IMR-90 (cell line): ENCODE measurements around the gene VGLL1. TPM values are rescaled to one million over a fixed set of nuclear protein-coding genes. Genes with fewer than 3 reads are reported as not detected.

Experiments
- ATAC-seq: fragments of 200-7000 bp; cut with Tn5 transposase; 2 replicates; pipeline ENCODE4 v1.9.1; 2020; ENCODE audit warnings: low read depth, mild to moderate bottlenecking, moderate library complexity
- BruUV-seq: library from RNA; stranded (reverse); fragments of 400-500 nt; replicated peaks from 2 replicates; lab custom pipeline; 2021; lab: Mats Ljungman, UMichigan
- CTCF ChIA-PET: fragments of 300-600 bp; formaldehyde crosslinking; extraction: SDS; loops from one replicate; lab custom pipeline; 2021; ENCODE audit warnings: antibody characterized with exemption; lab: Yijun Ruan, JAX
- POLR2A ChIA-PET: fragments of 300-600 bp; sonication (Branson Sonifier 250); formaldehyde crosslinking; loops from one replicate; lab custom pipeline; 2022; ENCODE audit warnings: antibody characterized with exemption; ENCODE audit not compliant: unreplicated experiment; lab: Charles Lee
- DNase-seq: peaks from one replicate; pipeline ENCODE4 v3.0.0; 2013
- H2AFZ ChIP-seq: replicated peaks from 2 replicates; pipeline ENCODE3; 2013; ENCODE audit warnings: low read length, mild to moderate bottlenecking; ENCODE audit not compliant: poor library complexity
- H2AK5ac ChIP-seq: 2 replicates; pipeline ENCODE4 v1.6.1; 2013; ENCODE audit warnings: low read depth, low read length, inconsistent platforms
- H2AK9ac ChIP-seq: replicated peaks from 2 replicates; pipeline ENCODE3; 2013; ENCODE audit warnings: mild to moderate bottlenecking, low read depth, low read length, moderate library complexity; ENCODE audit not compliant: poor library complexity
- H2BK120ac ChIP-seq: 2 replicates; pipeline ENCODE4 v1.6.1; 2013; ENCODE audit warnings: low read depth, low read length, inconsistent platforms
- H2BK15ac ChIP-seq: 3 replicates; pipeline ENCODE4 v1.6.1; 2013; ENCODE audit warnings: low read depth, low read length, inconsistent platforms
- H2BK20ac ChIP-seq: 2 replicates; pipeline ENCODE4 v1.6.1; 2013; ENCODE audit warnings: low read depth, mild to moderate bottlenecking, inconsistent platforms, low read length, moderate library complexity
- H2BK5ac ChIP-seq: 2 replicates; pipeline ENCODE4 v1.6.1; 2013; ENCODE audit warnings: mild to moderate bottlenecking, low read depth, low read length, inconsistent platforms; ENCODE audit not compliant: poor library complexity, severe bottlenecking
- H3K14ac ChIP-seq: replicated peaks from 2 replicates; pipeline ENCODE4 v1.6.1; 2013; ENCODE audit warnings: low read depth, low read length, inconsistent platforms
- H3K18ac ChIP-seq: 2 replicates; pipeline ENCODE4 v1.6.1; 2013; ENCODE audit warnings: low read depth, low read length, control low read depth
- H3K23ac ChIP-seq: 2 replicates; pipeline ENCODE4 v1.6.1; 2013; ENCODE audit warnings: low read depth, low read length, inconsistent platforms
- H3K27ac ChIP-seq: 2 replicates; pipeline ENCODE4 v1.5.1; 2013; ENCODE audit warnings: mild to moderate bottlenecking, control low read depth, low read length; ENCODE audit not compliant: insufficient read depth
- H3K27me3 ChIP-seq: 2 replicates; pipeline ENCODE4 v1.6.1; 2013; ENCODE audit warnings: low read length; ENCODE audit not compliant: control insufficient read depth, insufficient read depth
- H3K36me3 ChIP-seq: 2 replicates; pipeline ENCODE4 v1.6.1; 2013; ENCODE audit warnings: low read length, mixed read lengths; ENCODE audit not compliant: control insufficient read depth, insufficient read depth
- H3K4ac ChIP-seq: 2 replicates; pipeline ENCODE4 v1.6.1; 2013; ENCODE audit warnings: low read depth, low read length, inconsistent platforms
- H3K4me1 ChIP-seq: 2 replicates; pipeline ENCODE4 v1.6.1; 2013; ENCODE audit warnings: low read length, mixed read lengths; ENCODE audit not compliant: control insufficient read depth, insufficient read depth
- H3K4me2 ChIP-seq: 2 replicates; pipeline ENCODE4 v1.6.1; 2013; ENCODE audit warnings: low read depth, mild to moderate bottlenecking, control low read depth, low read length, moderate library complexity
- H3K4me3 ChIP-seq: 2 replicates; pipeline ENCODE4 v1.5.1; 2013; ENCODE audit warnings: low read depth, mild to moderate bottlenecking, control low read depth, low read length, moderate library complexity; ENCODE audit not compliant: insufficient read depth
- H3K56ac ChIP-seq: 2 replicates; pipeline ENCODE4 v1.6.1; 2013; ENCODE audit warnings: low read length, inconsistent platforms; ENCODE audit not compliant: insufficient read depth; ENCODE audit errors: extremely low read depth
- H3K79me1 ChIP-seq, 2 experiments: 2 replicates each; pipeline ENCODE4 v1.6.1; 2013; ENCODE audit warnings: low read length in 2 of 2, inconsistent platforms in 1 of 2, low read depth in 1 of 2
- H3K9ac ChIP-seq: 2 replicates; pipeline ENCODE4 v1.6.1; 2013; ENCODE audit warnings: low read depth, low read length, control low read depth
- H3K9me1 ChIP-seq: 2 replicates; pipeline ENCODE4 v1.6.1; 2013; ENCODE audit warnings: low read length, inconsistent platforms; ENCODE audit not compliant: insufficient read depth
- H3K9me3 ChIP-seq: 2 replicates; pipeline ENCODE4 v1.6.1; 2013; ENCODE audit warnings: low read length; ENCODE audit not compliant: control insufficient read depth, insufficient read depth
- H4K20me1 ChIP-seq: 2 replicates; pipeline ENCODE4 v1.6.1; 2013; ENCODE audit warnings: low read length, inconsistent platforms; ENCODE audit not compliant: insufficient read depth
- H4K5ac ChIP-seq: 2 replicates; pipeline ENCODE4 v1.6.1; 2013; ENCODE audit warnings: mild to moderate bottlenecking, low read depth, low read length, control low read depth
- H4K8ac ChIP-seq, 2 experiments: 2 replicates each; pipeline ENCODE4 v1.6.1; 2013; ENCODE audit warnings: low read depth in 2 of 2, low read length in 2 of 2, control low read depth in 1 of 2, inconsistent platforms in 1 of 2
- H4K91ac ChIP-seq: 2 replicates; pipeline ENCODE4 v1.6.1; 2013; ENCODE audit warnings: low read depth, low read length, inconsistent platforms; ENCODE audit not compliant: insufficient read depth
- BHLHE40 ChIP-seq: fragments of 150-350 bp; IDR thresholded peaks from 2 replicates; pipeline ENCODE4 v1.6.1; 2016; ENCODE audit warnings: mild to moderate bottlenecking, low read depth, low read length
- CEBPB ChIP-seq: IDR thresholded peaks from 2 replicates; pipeline ENCODE4 v1.6.1; 2012; ENCODE audit warnings: low read depth, low read length, improper control_type of control experiment
- CHD1 ChIP-seq: IDR thresholded peaks from 2 replicates; pipeline ENCODE4 v1.6.1; 2012; ENCODE audit warnings: low read depth, low read length, improper control_type of control experiment
- FOS ChIP-seq: fragments of 150-350 bp; IDR thresholded peaks from 2 replicates; pipeline ENCODE4 v1.6.1; 2016; ENCODE audit warnings: low read depth, low read length
- MAFK ChIP-seq: IDR thresholded peaks from 2 replicates; pipeline ENCODE4 v1.6.1; 2012; ENCODE audit warnings: low read depth, low read length, improper control_type of control experiment
- MAZ ChIP-seq: IDR thresholded peaks from 2 replicates; pipeline ENCODE4 v1.6.1; 2012; ENCODE audit warnings: low read depth, mild to moderate bottlenecking, low read length, improper control_type of control experiment, moderate library complexity, borderline replicate concordance
- MXI1 ChIP-seq: IDR thresholded peaks from 2 replicates; pipeline ENCODE4 v1.6.1; 2012; ENCODE audit warnings: low read depth, mild to moderate bottlenecking, low read length, moderate library complexity, borderline replicate concordance
- NFE2L2 ChIP-seq: fragments of 150-350 bp; IDR thresholded peaks from 2 replicates; pipeline ENCODE4 v1.6.1; 2016; ENCODE audit warnings: low read depth, mild to moderate bottlenecking, low read length
- POLR2A ChIP-seq: IDR thresholded peaks from 2 replicates; pipeline ENCODE4 v1.6.1; 2012; ENCODE audit warnings: mild to moderate bottlenecking, low read depth, low read length
- RAD21 ChIP-seq: IDR thresholded peaks from 2 replicates; pipeline ENCODE4 v1.6.1; 2012; ENCODE audit warnings: low read length, improper control_type of control experiment
- RCOR1 ChIP-seq: IDR thresholded peaks from 2 replicates; pipeline ENCODE4 v1.6.1; 2012; ENCODE audit warnings: mild to moderate bottlenecking, low read length, improper control_type of control experiment; ENCODE audit not compliant: insufficient replicate concordance
- RFX5 ChIP-seq: IDR thresholded peaks from 2 replicates; pipeline ENCODE4 v1.8.0; 2012; ENCODE audit warnings: low read depth, mild to moderate bottlenecking, low read length, moderate library complexity
- SMC3 ChIP-seq: fragments of 150-350 bp; IDR thresholded peaks from 2 replicates; pipeline ENCODE4 v1.6.1; 2016; ENCODE audit warnings: low read depth, mild to moderate bottlenecking, antibody characterized with exemption, low read length, moderate library complexity
- WGBS, 2 experiments: methylation state at CpG; one replicate each; pipeline versions ENCODE4 v1.1.5 to v1.1.7; 2013; ENCODE audit warnings: missing lambda C conversion rate in 2 of 2; ENCODE audit not compliant: insufficient read length in 1 of 2; ENCODE audit errors: extremely low coverage in 2 of 2; 5-methylcytosine and 5-hydroxymethylcytosine counted together
- dilution Hi-C: fragments of 300-500 bp; cut with HindIII; formaldehyde crosslinking; loops from one replicate; pipeline ENCODE4 v1.14.3; 2018; ENCODE audit warnings: low sequenced_read_pairs; ENCODE audit not compliant: unreplicated experiment
- in situ Hi-C: fragments of 300-500 bp; cut with MboI; formaldehyde crosslinking; loops from 3 replicates; pipeline ENCODE4 v1.14.3; 2019; ENCODE audit warnings: low sequenced_read_pairs, inconsistent platforms, mixed read lengths
- intact Hi-C: fragments of 100-400 bp; cut with micrococcal nuclease; formaldehyde crosslinking; loops from 2 replicates; pipeline ENCODE4 v1.10.0; 2022
- polyA plus RNA-seq, 3 experiments: library from polyadenylated mRNA; depleted of rRNA; stranded (reverse); fragments of >200 nt; gene quantifications; 2 replicates each; pipeline ENCODE4 v1.2.3, GENCODE V29; 2012; ENCODE audit warnings: low replicate concordance in 1 of 3
- total RNA-seq: library from RNA; depleted of rRNA; stranded (reverse); fragments of >200 nt; gene quantifications from 2 replicates; pipeline ENCODE4 v1.2.3, GENCODE V29; 2012
- TF ChIP-seq, protein P1 (sequence below): fragments of 150-350 bp; IDR thresholded peaks from 2 replicates; pipeline ENCODE4 v1.6.1; 2016; ENCODE audit warnings: low read depth, mild to moderate bottlenecking, low read length, moderate library complexity, borderline replicate concordance
- TF ChIP-seq, protein P2 (sequence below): fragments of 150-350 bp; IDR thresholded peaks from 2 replicates; pipeline ENCODE4 v1.6.1; 2017; ENCODE audit warnings: mild to moderate bottlenecking, antibody characterized with exemption, low read length, low read depth
- TF ChIP-seq, protein P3 (sequence below): conservative IDR thresholded peaks from 2 replicates; pipeline ENCODE4 v1.5.1; 2012; ENCODE audit warnings: mild to moderate bottlenecking, low read depth, low read length, improper control_type of control experiment

VGLL1 gene
- total and polyA plus RNA-seq, 2 of the 4 experiments (the other 2 are of a cell fraction): not detected

DNA sequence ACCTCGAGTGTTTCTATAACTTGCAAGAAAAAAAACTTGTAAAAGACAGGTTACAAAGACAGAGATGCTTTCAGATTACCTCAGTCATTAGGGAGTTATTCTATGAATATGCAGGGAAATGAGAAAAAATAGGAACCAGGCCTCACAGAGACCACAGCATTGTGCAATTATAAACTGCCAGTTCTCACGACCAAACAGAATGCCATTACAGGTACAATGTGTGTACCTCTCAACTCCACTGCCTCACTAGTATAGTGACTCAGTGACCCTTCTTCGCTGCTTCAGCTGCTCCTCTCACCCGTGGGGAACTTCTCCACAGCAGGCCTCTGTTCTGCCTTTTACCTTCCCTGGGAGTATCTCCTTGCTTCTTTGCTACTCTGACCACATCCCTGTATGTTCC, 37.0 kb upstream of the VGLL1 start:
- BruUV-seq: no TSS peak
- H3K23ac ChIP-seq: no peak overlapping the region
- in situ Hi-C loops: loop anchor here (25.0 kb wide), 1 partner anchor 508 kb away; the partner anchor contains the start of gene SLC9A6

More for the DNA sequence above, 37.0 kb upstream of the VGLL1 start:
- Histone ChIP-seq H3K36me3 (no peaks in the 10 kb centered on the region), H3K4me1 (no peaks in the 10 kb centered on the region), H4K5ac (no peak overlapping the region), H3K79me1 (no peaks in the 10 kb centered on the region), H2AK5ac (no peak overlapping the region), H2BK15ac (no peak overlapping the region), H3K9ac (no peak overlapping the region), H3K4ac (no peak overlapping the region), H3K4me2 (no peak overlapping the region), H3K14ac (no peak overlapping the region), H3K27me3 (peaks cover 4% of the 10 kb centered on the region), H3K27ac (no peak overlapping the region), H3K9me1 (0 out of 2 replicates have a peak, but pooled peaks cover 3% of the 10 kb centered on the region), H2BK20ac (no peak overlapping the region), H2AFZ (no peak overlapping the region), H3K18ac (no peak overlapping the region), H3K4me3 (no peak overlapping the region), H3K56ac (no peak overlapping the region), H4K91ac (no peak overlapping the region), H4K8ac (no peak overlapping the region), H4K20me1 (peaks cover 2% of the 10 kb centered on the region), H2BK120ac (no peak overlapping the region), H3K9me3 (no peaks in the 10 kb centered on the region), H2BK5ac (no peak overlapping the region), H2AK9ac (no peak overlapping the region)
- ChIA-PET POLR2A (no interaction called here), CTCF (no interaction called here)
- TF ChIP-seq NFE2L2 (no peak), BHLHE40 (no peak), RAD21 (no peak), CHD1 (no peak), RFX5 (no peak), MAZ (no peak), MAFK (no peak), MXI1 (no peak), SMC3 (no peak), FOS (no peak), POLR2A (no peak), CEBPB (no peak), RCOR1 (no peak)
- TF ChIP-seq, protein P1, sequence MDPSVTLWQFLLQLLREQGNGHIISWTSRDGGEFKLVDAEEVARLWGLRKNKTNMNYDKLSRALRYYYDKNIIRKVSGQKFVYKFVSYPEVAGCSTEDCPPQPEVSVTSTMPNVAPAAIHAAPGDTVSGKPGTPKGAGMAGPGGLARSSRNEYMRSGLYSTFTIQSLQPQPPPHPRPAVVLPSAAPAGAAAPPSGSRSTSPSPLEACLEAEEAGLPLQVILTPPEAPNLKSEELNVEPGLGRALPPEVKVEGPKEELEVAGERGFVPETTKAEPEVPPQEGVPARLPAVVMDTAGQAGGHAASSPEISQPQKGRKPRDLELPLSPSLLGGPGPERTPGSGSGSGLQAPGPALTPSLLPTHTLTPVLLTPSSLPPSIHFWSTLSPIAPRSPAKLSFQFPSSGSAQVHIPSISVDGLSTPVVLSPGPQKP: no peak
- TF ChIP-seq, protein P2, sequence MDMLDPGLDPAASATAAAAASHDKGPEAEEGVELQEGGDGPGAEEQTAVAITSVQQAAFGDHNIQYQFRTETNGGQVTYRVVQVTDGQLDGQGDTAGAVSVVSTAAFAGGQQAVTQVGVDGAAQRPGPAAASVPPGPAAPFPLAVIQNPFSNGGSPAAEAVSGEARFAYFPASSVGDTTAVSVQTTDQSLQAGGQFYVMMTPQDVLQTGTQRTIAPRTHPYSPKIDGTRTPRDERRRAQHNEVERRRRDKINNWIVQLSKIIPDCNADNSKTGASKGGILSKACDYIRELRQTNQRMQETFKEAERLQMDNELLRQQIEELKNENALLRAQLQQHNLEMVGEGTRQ: no peak
- TF ChIP-seq, protein P3, sequence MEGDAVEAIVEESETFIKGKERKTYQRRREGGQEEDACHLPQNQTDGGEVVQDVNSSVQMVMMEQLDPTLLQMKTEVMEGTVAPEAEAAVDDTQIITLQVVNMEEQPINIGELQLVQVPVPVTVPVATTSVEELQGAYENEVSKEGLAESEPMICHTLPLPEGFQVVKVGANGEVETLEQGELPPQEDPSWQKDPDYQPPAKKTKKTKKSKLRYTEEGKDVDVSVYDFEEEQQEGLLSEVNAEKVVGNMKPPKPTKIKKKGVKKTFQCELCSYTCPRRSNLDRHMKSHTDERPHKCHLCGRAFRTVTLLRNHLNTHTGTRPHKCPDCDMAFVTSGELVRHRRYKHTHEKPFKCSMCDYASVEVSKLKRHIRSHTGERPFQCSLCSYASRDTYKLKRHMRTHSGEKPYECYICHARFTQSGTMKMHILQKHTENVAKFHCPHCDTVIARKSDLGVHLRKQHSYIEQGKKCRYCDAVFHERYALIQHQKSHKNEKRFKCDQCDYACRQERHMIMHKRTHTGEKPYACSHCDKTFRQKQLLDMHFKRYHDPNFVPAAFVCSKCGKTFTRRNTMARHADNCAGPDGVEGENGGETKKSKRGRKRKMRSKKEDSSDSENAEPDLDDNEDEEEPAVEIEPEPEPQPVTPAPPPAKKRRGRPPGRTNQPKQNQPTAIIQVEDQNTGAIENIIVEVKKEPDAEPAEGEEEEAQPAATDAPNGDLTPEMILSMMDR: no peak
- DNase-seq: no peak
- dilution Hi-C loops: no loop called here
- intact Hi-C loops: loop anchor here (5.0 to 10.0 kb wide), 3 partner anchors 243 to 440 kb away; partner anchors contain the start of gene MAP7D3
- ATAC-seq: no peak
- 100% methylated on average over 1 of the region's 4 CpGs; no CpG with 5 or more reads in 1 of the 2 experiments for WGBS, 2 experiments
